Stimulated activated naive CD8-positive, alpha-beta T cell treated with anti-CD3 and anti-CD28 coated beads, Interleukin-15, amount 100 ng/mL, for 72 hours (primary cell): Measurements from ENCODE around the gene CFAP299.
"Not testable (repeated sequence)": the region's sequence is repeated elsewhere in the genome, so short reads cannot be mapped to it uniquely, and the experiment has no call there.

Experiments
- ATAC-seq: fragments of 150-1000 bp; cut with Tn5 transposase; 2 replicates; pipeline ENCODE4 v1.10.0; 2021; ENCODE audit warnings: mild to moderate bottlenecking, moderate library complexity
- DNase-seq, 2 donors: peaks; one replicate each; pipeline ENCODE4 v3.0.0; 2021 to 2022
- H3K27ac Mint-ChIP-seq, 2 donors: one replicate each; pipeline ENCODE4 v1.8.0; 2022; ENCODE audit warnings: mild to moderate bottlenecking in 2 of 2, mixed read lengths in 2 of 2, moderate library complexity in 2 of 2
- H3K27me3 Mint-ChIP-seq: one replicate; pipeline ENCODE4 v1.8.0; 2022; ENCODE audit warnings: mixed read lengths
- H3K4me1 Mint-ChIP-seq: one replicate; pipeline ENCODE4 v1.8.0; 2022; ENCODE audit warnings: mild to moderate bottlenecking, mixed read lengths
- H3K4me3 Mint-ChIP-seq, 2 donors: one replicate each; pipeline ENCODE4 v1.8.0; 2022; ENCODE audit warnings: mild to moderate bottlenecking in 2 of 2, mixed read lengths in 2 of 2, moderate library complexity in 1 of 2
- H3K9me3 Mint-ChIP-seq, 2 donors: one replicate each; pipeline ENCODE4 v1.8.0; 2022; ENCODE audit warnings: mixed read lengths in 2 of 2

CFAP299 gene

DNA sequence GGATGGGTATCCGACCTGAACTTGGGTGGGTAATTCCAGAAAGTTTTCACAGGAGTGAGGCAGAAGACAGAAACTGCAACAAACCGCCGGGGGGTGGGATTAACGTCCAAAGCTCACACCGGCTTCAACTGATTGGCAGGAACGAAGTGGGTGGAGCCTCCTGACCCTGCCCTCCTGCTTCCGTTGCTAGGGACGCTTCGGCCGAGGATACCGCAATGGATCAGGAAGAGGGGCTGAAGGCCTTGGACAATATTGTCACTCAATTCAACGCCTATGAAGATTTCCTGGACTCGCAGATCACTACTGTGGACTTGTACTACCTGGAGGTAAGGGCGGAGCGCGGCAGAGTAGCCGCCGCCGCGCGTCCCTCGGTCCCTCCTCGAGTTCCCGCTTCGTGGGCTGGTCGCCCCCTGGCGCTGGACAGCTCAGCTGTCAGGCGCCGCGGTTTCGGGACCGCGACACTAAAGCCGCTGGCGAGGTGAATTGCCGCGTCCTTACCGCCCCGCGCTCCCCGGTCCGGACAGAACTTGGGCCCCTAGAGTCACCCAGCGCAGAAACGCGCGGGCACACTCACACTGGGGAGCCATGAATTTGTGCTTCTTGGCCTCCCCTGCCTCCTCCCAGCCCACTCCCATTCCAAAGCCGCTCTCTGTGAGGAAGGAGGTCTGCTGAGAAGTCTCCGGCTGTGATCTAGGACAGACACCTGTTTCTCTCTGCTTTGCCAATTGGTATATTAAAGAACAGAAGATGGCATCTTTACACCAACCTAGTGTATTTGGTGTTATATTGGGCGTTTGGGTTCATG is at the start of gene CFAP299:
Gene CFAP299 (plus strand): TSS at position 177 of the 805 bp plus-strand sequence.
- Mint-ChIP-seq H3K27ac (peak within 1 kb of the TSS in 1 of 2 donors; percentile 20), H3K27me3 (peaks cover 11% of the 10 kb centered on the region), H3K4me3 (peak within 1 kb of the TSS; percentile 85 to 93), H3K4me1 (peaks cover 9% of the 10 kb centered on the region), H3K9me3 (no peaks in the 10 kb centered on the region)
- ATAC-seq (peak; percentile 92), DNase-seq (peak; percentile 44 to 65)

DNA sequence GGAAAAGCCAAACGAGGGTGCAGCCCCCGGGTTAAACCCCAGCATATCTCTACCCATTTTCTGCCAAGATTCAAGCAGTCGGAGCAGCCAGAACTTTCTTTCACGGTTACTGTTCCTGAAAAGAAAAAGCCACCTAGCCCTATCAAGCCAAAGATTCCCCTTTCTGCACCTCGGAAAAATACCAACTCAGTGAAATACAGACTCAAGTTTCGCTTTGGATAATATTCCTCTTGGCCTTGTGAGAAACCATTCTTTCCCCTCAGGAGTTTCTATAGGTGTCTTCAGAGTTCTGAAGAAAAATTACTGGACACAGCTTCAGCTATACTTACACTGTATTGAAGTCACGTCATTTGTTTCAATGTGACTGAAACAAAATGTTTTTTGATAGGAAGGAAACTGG is 49.1 kb upstream of the CFAP299 start:
- no peaks in the 10 kb centered on the region for H3K27me3 Mint-ChIP-seq
- DNase-seq (no peak), ATAC-seq (no peak)
- H3K27ac Mint-ChIP-seq: no peak overlapping the region
- H3K9me3 Mint-ChIP-seq: no peaks in the 10 kb centered on the region
- H3K4me1 Mint-ChIP-seq: no peaks in the 10 kb centered on the region
- no peak overlapping the region for H3K4me3 Mint-ChIP-seq

DNA sequence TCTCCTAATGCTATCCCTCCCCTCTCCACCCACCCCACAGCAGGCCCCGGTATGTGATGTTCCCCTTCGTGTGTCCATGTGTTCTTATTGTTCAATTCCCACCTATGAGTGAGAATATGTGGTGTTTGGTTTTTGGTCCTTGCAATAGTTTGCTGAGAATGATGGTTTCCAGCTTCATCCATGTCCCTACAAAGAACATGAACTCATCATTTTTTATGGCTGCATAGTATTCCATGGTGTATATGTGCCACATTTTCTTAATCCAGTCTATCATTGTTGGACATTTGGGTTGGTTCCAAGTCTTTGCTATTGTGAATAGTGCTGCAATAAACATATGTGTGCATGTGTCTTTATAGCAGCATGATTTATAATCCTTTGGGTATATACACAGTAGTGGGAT is 44.9 kb upstream of the CFAP299 start:
- H3K4me1 Mint-ChIP-seq, H3K27me3 Mint-ChIP-seq, ATAC-seq, H3K9me3 Mint-ChIP-seq, DNase-seq, H3K4me3 Mint-ChIP-seq, H3K27ac Mint-ChIP-seq: not testable (repeated sequence)

DNA sequence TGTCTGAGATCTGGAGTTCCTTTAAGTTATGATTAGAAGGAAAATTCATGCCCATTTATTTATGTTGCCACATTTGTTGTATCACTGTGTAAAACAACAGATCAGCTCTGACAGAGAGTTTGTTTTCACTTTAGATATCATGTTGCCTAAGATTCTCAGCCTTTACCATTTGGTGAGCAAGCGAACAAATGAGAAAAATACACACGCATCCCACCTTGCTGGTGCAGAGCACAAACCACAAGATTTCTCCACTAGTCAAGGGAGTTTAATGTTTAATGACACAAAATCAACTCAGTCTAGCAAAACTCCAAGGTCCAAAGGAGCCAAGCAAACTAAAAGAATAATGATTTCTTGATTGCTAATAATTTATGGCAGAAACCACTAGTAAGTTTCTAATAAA is 41.3 kb upstream of the CFAP299 start:
- no peaks in the 10 kb centered on the region for H3K4me1 Mint-ChIP-seq
- H3K4me3 Mint-ChIP-seq: no peak overlapping the region
- no peak for DNase-seq
- H3K9me3 Mint-ChIP-seq: no peaks in the 10 kb centered on the region
- H3K27me3 Mint-ChIP-seq: no peaks in the 10 kb centered on the region
- no peak for ATAC-seq
- no peak overlapping the region for H3K27ac Mint-ChIP-seq

DNA sequence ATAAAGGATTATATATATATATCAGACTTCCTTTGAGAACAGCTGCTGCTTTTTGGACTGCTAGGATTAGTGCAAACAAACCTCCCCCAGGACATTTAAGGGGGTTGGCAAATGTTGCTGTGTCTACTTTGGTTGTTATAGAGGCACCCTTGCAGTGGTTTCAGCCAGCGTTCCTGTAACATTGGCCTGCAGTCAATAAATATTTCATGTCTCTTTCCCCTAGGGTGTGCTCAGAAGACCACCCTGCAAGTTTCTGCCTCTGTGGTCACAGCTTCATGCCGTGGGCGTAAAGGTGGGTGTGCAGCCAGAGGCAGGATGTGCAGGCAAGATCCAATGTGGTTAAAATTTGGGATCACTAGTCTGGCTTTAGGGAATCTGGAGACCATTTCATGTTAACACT is 40.2 kb upstream of the CFAP299 start:
- Mint-ChIP-seq H3K27me3 (no peaks in the 10 kb centered on the region), H3K4me1 (no peaks in the 10 kb centered on the region), H3K27ac (no peak overlapping the region), H3K4me3 (no peak overlapping the region), H3K9me3 (no peaks in the 10 kb centered on the region)
- ATAC-seq: no peak
- no peak for DNase-seq

DNA sequence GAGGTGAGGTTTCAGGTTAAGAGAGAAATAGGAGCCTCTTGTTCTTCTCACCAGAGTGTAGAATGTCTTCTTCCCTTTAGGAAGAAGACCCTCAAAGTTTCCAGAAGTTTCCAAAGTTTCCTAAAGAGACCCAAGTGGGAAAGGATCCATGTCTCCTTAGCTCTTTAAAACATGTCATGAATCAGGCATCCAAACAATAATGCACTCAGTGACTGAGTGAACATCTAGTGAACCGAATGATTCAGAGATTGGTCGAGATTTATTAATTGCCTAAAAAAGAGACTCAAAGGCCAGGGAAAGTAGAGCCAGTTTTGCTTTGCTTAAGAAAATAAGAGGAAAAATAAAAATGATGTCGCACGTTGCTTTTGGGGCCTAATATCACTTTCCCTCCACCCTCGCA is 39.7 kb upstream of the CFAP299 start:
- H3K4me3 Mint-ChIP-seq: no peak overlapping the region
- no peak overlapping the region for H3K27ac Mint-ChIP-seq
- no peaks in the 10 kb centered on the region for H3K4me1 Mint-ChIP-seq
- H3K9me3 Mint-ChIP-seq: no peaks in the 10 kb centered on the region
- ATAC-seq: no peak
- DNase-seq: no peak
- no peaks in the 10 kb centered on the region for H3K27me3 Mint-ChIP-seq

DNA sequence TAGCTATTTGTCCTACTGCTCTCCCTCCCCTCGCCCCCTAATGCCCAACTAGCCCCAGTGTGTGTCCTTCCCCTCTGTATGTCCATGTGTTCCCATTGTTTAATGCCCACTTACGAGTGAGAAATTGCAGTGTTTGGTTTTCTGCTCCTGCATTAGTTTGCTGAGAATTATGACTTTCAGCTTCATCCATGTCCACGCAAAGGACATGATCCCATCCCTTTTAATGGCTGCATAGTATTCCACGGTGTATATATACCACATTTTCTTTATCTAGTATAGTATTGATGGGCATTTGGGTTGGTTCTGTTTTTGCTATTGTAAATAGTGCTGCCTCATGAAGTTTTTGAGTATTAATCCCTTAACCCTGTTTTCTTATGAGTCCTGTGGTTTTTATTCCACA is 33.6 kb upstream of the CFAP299 start:
- DNase-seq: no peak
- H3K27me3 Mint-ChIP-seq: peaks cover 6% of the 10 kb centered on the region

DNA sequence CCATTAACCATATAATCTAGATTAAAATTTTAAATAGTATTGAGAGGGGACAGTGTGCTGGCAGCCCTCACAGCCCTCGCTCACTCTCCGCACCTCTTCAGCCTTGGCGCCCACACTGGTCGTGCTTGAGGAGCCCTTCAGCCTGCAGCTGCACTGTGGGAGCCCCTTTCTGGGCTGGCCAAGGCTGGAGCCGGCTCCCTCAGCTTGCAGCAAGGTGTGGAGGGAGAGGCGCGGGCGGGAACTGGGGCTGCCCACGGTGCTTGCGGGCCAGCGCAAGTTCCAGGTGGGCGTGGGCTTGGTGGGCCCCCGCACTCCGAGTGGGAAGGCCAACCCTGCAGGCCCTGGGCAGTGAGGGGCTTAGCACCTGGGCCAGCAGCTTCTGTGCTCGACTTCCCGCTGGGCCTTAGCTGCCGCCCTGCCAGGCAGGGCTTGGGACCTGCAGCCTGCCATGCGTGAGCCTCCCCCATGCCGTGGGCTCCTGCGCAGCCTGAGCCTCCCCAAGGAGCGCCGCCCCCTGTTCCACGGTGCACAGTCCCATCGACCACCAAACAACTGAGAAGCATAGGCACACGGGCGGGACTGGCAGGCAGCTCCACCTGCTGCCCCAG is 32.8 kb upstream of the CFAP299 start:
- no peak overlapping the region for H3K4me3 Mint-ChIP-seq
- ATAC-seq (no peak), DNase-seq (no peak)
- peaks cover 9% of the 10 kb centered on the region for H3K27me3 Mint-ChIP-seq
- H3K9me3 Mint-ChIP-seq: no peaks in the 10 kb centered on the region
- H3K4me1 Mint-ChIP-seq: no peaks in the 10 kb centered on the region
- no peak overlapping the region for H3K27ac Mint-ChIP-seq

More for the DNA sequence above, 33.6 kb upstream of the CFAP299 start:
- no peak for ATAC-seq
- no peak overlapping the region for H3K27ac Mint-ChIP-seq
- no peaks in the 10 kb centered on the region for H3K9me3 Mint-ChIP-seq
- H3K4me1 Mint-ChIP-seq: no peaks in the 10 kb centered on the region
- H3K4me3 Mint-ChIP-seq: no peak overlapping the region

DNA sequence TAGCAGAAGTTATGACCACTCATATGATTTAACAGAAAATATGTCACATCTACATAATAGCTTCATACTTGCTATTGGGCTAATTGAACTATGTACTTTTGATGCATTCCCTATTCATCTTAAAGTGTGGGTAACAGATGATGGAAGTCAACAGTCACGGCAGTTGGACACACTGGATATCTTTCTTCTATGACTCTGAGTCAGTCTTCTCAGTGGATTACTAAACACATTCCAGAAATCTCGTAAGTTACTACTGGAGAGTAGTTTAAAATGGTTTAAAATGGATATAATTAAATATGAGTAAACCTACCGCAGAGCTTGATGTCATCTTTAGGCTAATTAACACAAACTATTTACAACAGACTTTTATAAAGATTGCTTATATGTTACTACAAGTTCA is 30.1 kb upstream of the CFAP299 start:
- Mint-ChIP-seq H3K27me3 (peaks cover 25% of the 10 kb centered on the region), H3K4me3 (no peak overlapping the region), H3K9me3 (no peaks in the 10 kb centered on the region), H3K27ac (no peak overlapping the region), H3K4me1 (no peaks in the 10 kb centered on the region)
- DNase-seq (no peak), ATAC-seq (no peak)

DNA sequence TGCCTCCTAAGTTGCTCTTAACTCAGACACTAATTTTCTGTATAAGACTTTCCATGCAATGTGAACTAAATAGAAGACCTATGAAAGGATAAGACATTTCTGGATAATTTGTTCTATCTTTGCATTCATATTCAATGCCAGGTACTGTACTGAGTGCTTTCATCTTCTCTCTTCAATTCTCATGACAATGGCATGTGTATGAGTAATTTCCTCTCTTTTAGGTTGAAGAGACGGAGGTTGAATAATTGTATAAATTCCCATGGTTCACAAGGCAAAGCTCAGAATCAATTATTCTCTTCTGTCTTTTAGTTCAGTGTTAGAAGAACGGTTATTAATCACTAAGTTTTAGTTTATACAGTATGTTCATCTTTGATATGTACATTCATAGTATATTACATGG is 29.3 kb upstream of the CFAP299 start:
- Mint-ChIP-seq H3K4me1 (no peaks in the 10 kb centered on the region), H3K4me3 (no peak overlapping the region), H3K9me3 (no peaks in the 10 kb centered on the region), H3K27me3 (peaks cover 25% of the 10 kb centered on the region), H3K27ac (no peak overlapping the region)
- DNase-seq (no peak), ATAC-seq (no peak)

DNA sequence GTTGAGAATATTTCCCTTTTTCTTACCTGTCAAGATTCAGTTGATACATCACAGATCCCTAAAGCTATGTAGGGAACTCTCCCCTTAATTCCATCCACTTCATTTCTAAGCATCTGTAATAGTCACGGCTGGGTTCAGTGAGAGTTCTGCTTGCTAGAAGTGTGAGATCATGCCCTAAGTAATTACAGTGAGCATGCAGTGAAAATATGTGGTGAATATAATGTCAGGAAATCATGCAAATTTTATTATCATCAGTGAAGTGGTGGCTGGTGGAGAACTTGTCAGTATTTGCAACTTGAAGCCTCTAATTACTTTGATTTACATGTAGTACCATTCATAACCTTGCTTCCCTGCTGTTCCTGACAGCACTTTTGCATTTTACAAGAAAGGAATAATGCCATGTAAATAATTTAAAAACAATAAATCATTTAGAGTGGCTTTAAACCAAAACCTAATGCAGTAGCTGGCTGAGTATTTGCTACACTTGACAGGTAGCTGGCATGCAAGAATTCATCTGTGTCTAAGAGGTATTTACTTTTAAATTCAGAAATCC is 28.3 kb upstream of the CFAP299 start:
- no peak for ATAC-seq
- H3K4me3 Mint-ChIP-seq: no peak overlapping the region
- peaks cover 25% of the 10 kb centered on the region for H3K27me3 Mint-ChIP-seq
- no peak overlapping the region for H3K27ac Mint-ChIP-seq
- no peaks in the 10 kb centered on the region for H3K9me3 Mint-ChIP-seq
- no peak for DNase-seq
- no peaks in the 10 kb centered on the region for H3K4me1 Mint-ChIP-seq

DNA sequence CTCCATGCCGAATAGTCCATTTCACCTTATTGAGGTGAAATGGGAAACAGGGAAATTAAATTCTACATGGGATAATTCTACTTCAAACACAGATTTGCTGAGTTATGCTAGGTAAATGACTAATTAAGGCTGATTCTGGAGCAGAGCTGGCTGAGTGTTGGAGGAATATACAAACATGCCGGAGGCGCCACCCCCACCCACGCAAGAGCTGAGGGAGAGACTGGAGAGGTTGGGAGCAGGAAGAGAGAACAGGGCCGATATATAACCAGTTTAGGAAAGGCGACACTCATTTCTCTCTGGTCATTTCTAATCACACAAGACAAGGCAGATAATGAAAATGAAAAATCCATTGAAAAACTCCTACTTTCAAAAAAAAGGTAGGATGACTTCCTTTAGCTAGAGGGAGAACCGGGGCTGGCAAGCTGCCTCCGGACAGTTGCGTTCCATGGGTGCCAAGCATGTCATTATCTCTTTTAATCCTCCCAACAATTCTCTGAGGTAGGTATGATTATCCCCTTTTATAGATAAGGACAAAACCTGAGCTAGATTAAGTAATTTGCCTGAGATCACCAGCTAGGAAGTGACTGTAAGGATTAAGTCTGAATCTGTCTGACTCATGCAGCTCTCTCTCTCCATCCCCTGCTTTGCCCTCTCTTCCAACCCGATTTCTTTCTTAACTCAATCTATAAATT is 27.6 kb upstream of the CFAP299 start:
- no peak overlapping the region for H3K27ac Mint-ChIP-seq
- ATAC-seq: no peak

DNA sequence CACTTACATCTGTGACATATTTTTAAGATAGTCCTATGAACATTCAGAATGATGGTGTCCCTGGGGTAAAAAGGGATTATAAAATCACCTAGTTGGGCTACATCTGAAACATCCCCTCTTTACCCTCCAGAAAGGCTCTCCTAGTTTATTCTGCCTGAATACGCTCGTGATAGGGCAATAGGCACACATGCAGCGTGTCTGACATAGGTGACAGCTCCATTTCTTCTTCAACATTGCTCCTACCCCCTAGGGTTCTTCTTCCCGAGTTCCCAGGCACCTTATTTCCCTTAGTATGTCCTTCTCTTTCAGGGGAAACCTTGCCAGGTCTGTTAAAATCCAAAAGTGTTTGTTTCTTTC is 27.1 kb upstream of the CFAP299 start:
- no peak overlapping the region for H3K27ac Mint-ChIP-seq
- ATAC-seq (no peak), DNase-seq (no peak)
- no peaks in the 10 kb centered on the region for H3K4me1 Mint-ChIP-seq
- H3K9me3 Mint-ChIP-seq: no peaks in the 10 kb centered on the region
- peaks cover 25% of the 10 kb centered on the region for H3K27me3 Mint-ChIP-seq
- no peak overlapping the region for H3K4me3 Mint-ChIP-seq

More for the DNA sequence above, 27.6 kb upstream of the CFAP299 start:
- H3K4me3 Mint-ChIP-seq: no peak overlapping the region
- H3K9me3 Mint-ChIP-seq: no peaks in the 10 kb centered on the region
- DNase-seq: no peak
- no peaks in the 10 kb centered on the region for H3K4me1 Mint-ChIP-seq
- peaks cover 25% of the 10 kb centered on the region for H3K27me3 Mint-ChIP-seq

DNA sequence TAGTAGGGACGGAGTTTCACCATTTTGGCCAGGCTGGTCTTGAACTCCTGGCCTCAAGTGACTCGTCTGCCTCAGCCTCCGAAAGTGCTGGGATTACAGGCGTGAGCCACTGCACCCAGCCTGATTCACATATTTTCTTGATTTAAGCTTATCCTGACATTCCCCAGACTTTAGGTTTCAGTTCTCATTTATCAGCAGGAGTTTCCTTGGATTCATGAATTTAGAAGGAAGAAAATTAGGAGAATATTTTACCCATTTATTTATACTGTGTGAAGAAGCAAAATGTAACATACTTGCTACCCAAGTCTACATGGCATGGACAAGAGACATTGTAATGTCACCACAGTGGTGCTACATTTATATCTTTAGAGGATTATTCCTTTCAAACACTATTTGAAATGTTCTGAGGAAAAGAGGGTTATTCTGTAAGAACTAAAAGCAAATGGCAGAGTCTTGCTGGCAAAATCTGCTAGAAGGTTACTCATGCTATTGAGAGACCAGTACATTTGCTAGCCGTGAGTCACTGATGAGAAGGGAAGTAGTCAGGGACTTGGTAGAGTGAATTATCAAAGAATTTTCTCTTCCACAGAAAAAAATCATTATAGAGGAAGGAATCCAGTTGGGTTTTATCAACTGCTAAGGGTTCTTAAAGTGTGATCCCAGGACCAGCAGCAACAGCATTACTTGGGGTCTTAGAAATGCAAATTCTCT is 26.1 kb upstream of the CFAP299 start:
- ATAC-seq (no peak), DNase-seq (no peak)
- Mint-ChIP-seq H3K27ac (no peak overlapping the region), H3K4me1 (no peaks in the 10 kb centered on the region), H3K4me3 (no peak overlapping the region), H3K9me3 (no peaks in the 10 kb centered on the region), H3K27me3 (peaks cover 25% of the 10 kb centered on the region)

DNA sequence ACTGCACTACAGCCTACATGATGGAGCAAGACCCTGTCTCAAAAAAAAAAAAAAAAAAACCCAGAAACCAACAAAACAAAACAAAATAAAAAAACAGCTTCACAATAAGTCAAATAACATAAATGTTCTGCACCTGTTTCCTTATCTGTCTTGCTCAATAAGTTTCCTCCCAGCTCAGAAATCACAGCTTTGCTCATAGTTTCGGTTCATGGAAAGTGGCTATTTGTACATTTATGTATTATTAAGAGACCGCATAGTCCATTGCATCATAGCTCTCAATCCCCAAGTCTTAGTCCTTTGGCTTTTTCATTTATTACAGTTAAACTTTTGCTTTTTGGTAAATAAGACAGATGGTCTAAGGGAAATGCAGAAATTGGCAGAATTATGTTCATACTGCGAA is 24.4 kb upstream of the CFAP299 start:
- Mint-ChIP-seq H3K27me3 (peaks cover 23% of the 10 kb centered on the region), H3K4me3 (no peak overlapping the region), H3K27ac (no peak overlapping the region), H3K4me1 (no peaks in the 10 kb centered on the region), H3K9me3 (no peaks in the 10 kb centered on the region)
- DNase-seq (no peak), ATAC-seq (no peak)
